MM.1S (cell line): ENCODE results near the gene FCHSD2.

Source experiments
- DNase-seq: peaks from one replicate; pipeline ENCODE4 v3.0.0-alpha.2; 2015
- H2AFZ ChIP-seq: fragments of 300-600 bp; sonication (generic); 2 replicates; pipeline ENCODE4 v1.6.0; 2016; ENCODE audit warnings: antibody characterized with exemption, low read length
- H3F3A ChIP-seq: fragments of 300-600 bp; sonication (generic); 2 replicates; pipeline ENCODE4 v1.6.1; 2016; ENCODE audit warnings: mild to moderate bottlenecking, antibody characterized with exemption, low read length, moderate library complexity, mixed read lengths; ENCODE audit not compliant: insufficient read depth
- H3K27ac ChIP-seq: fragments of 300-600 bp; sonication (generic); 2 replicates; pipeline ENCODE4 v1.5.1; 2016; ENCODE audit warnings: mild to moderate bottlenecking, low read length
- H3K27me3 ChIP-seq: fragments of 300-600 bp; sonication (generic); replicated peaks from 2 replicates; pipeline ENCODE4 v1.6.0; 2016; ENCODE audit warnings: low read length; ENCODE audit not compliant: insufficient read depth
- H3K36me3 ChIP-seq: fragments of 300-600 bp; sonication (generic); replicated peaks from 2 replicates; pipeline ENCODE4 v1.6.1; 2016; ENCODE audit warnings: mild to moderate bottlenecking, low read length, mixed read lengths; ENCODE audit not compliant: insufficient read depth
- H3K4me1 ChIP-seq: fragments of 300-600 bp; sonication (generic); 2 replicates; pipeline ENCODE4 v1.6.1; 2016; ENCODE audit warnings: low read length, mixed read lengths
- H3K4me2 ChIP-seq: fragments of 300-600 bp; sonication (generic); 2 replicates; pipeline ENCODE4 v1.6.0; 2016; ENCODE audit warnings: low read depth, low read length
- H3K4me3 ChIP-seq: fragments of 300-600 bp; sonication (generic); 2 replicates; pipeline ENCODE4 v1.5.1; 2016; ENCODE audit warnings: low read length, mixed read lengths
- H3K79me2 ChIP-seq: fragments of 300-600 bp; sonication (generic); 2 replicates; pipeline ENCODE4 v1.6.1; 2016; ENCODE audit warnings: mixed run types, low read length, mixed read lengths
- H3K9ac ChIP-seq: fragments of 300-600 bp; sonication (generic); 2 replicates; pipeline ENCODE4 v1.6.1; 2016; ENCODE audit warnings: low read length, mixed read lengths
- H3K9me2 ChIP-seq: fragments of 300-600 bp; sonication (generic); replicated peaks from 2 replicates; pipeline ENCODE4 v1.6.1; 2016; ENCODE audit warnings: mild to moderate bottlenecking, low read length, mixed read lengths; ENCODE audit not compliant: insufficient read depth
- H3K9me3 ChIP-seq: fragments of 300-600 bp; sonication (generic); replicated peaks from 2 replicates; pipeline ENCODE4 v1.6.1; 2016; ENCODE audit warnings: mild to moderate bottlenecking, low read length, mixed read lengths; ENCODE audit not compliant: insufficient read depth
- H4K20me1 ChIP-seq: fragments of 300-600 bp; sonication (generic); 2 replicates; pipeline ENCODE4 v1.6.1; 2016; ENCODE audit warnings: mild to moderate bottlenecking, low read length, moderate library complexity, mixed read lengths; ENCODE audit not compliant: insufficient read depth
- EZH2 ChIP-seq: fragments of 300-600 bp; sonication (generic); optimal IDR thresholded peaks from 2 replicates; pipeline ENCODE3; 2017; ENCODE audit warnings: low read depth, mild to moderate bottlenecking, antibody characterized with exemption, low read length, mixed read lengths
- EZH2phosphoT487 ChIP-seq: fragments of 300-600 bp; sonication (generic); IDR thresholded peaks from 2 replicates; pipeline ENCODE4 v1.6.1; 2018; ENCODE audit warnings: antibody characterized with exemption, low read length
- TF ChIP-seq, protein P1 (sequence below): fragments of 300-600 bp; sonication (generic); IDR thresholded peaks from 2 replicates; pipeline ENCODE4 v1.5.1; 2016; ENCODE audit warnings: antibody characterized with exemption, low read length, mixed read lengths

Gene FCHSD2

DNA sequence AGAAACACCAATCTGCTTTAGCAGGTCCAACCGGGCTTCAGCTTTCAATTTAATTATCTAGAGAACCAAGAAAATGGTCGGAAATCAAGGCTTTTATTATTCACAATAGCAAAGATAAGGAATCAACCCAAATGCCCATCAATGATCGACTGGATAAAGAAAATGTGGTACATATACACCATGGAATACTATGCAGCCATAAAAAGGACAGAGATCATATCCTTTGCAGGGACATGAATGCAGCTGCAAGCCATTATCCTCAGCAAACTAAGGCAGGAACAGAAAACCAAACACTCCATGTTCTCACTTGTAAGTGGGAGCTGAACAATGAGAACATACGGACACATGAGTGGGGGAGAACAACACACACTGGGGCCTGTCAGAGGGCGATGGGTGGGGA is 274.1 kb downstream of the FCHSD2 start:
- Histone ChIP-seq H4K20me1 (no peaks in the 10 kb centered on the region), H3K36me3 (no peaks in the 10 kb centered on the region), H3K79me2 (no peaks in the 10 kb centered on the region), H3F3A (no peaks in the 10 kb centered on the region), H3K9ac (no peak overlapping the region), H3K9me2 (no peaks in the 10 kb centered on the region), H3K4me2 (no peak overlapping the region), H2AFZ (no peak overlapping the region), H3K4me1 (no peaks in the 10 kb centered on the region), H3K9me3 (no peaks in the 10 kb centered on the region), H3K4me3 (no peak overlapping the region), H3K27me3 (no peaks in the 10 kb centered on the region), H3K27ac (no peak overlapping the region)
- TF ChIP-seq EZH2phosphoT487: no peak
- no peak for DNase-seq

DNA sequence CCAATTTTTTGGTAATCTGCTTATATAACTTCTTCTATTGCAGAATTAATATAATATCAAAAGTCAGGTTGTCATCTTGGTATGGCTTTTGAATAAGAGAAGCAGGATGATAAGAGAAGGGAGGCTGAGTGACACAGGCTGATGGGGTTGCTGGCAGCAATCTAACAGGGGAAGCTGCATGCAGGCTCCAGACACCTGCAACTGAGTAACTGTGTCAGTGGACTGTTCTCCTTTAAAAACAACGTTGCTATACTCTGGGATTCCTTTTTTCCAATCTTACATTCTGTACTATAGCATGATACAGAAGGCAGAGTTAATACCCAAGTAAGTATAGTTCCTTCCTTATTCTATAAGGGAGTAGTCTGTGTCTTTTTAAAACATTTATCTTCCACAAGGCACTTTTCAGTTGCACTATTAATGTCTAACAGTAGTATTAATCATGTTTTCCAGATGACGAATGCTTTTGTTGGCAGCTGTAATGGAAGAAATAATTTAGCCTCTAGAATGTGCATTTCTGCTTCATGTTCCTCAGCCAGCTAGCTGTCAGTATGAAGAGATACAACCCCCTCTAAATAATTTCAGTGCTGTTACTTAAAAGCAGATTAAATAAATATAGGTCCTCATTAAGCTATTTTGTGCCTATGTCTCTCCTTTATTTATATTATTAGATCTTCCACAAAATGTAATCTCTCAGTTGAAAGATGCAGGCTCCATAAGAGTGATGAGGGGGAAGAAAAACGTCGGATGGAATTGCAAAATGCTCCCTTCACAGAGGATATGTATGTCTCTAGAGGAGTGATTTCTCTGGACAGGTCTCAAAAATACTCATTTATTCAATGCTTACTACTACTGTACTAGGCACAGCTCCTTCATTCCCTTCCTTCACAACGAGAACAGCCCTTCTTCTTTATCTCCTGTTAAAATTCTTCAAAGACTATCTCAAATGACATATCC is 277.1 kb downstream of the FCHSD2 start:
- no peaks in the 10 kb centered on the region for H3K9me3 ChIP-seq
- no peaks in the 10 kb centered on the region for H3K36me3 ChIP-seq
- H3K4me1 ChIP-seq: no peaks in the 10 kb centered on the region
- no peaks in the 10 kb centered on the region for H4K20me1 ChIP-seq
- no peak for TF ChIP-seq EZH2
- TF ChIP-seq EZH2phosphoT487: no peak
- TF ChIP-seq, protein P1, sequence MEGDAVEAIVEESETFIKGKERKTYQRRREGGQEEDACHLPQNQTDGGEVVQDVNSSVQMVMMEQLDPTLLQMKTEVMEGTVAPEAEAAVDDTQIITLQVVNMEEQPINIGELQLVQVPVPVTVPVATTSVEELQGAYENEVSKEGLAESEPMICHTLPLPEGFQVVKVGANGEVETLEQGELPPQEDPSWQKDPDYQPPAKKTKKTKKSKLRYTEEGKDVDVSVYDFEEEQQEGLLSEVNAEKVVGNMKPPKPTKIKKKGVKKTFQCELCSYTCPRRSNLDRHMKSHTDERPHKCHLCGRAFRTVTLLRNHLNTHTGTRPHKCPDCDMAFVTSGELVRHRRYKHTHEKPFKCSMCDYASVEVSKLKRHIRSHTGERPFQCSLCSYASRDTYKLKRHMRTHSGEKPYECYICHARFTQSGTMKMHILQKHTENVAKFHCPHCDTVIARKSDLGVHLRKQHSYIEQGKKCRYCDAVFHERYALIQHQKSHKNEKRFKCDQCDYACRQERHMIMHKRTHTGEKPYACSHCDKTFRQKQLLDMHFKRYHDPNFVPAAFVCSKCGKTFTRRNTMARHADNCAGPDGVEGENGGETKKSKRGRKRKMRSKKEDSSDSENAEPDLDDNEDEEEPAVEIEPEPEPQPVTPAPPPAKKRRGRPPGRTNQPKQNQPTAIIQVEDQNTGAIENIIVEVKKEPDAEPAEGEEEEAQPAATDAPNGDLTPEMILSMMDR: no peak
- H3K79me2 ChIP-seq: peaks cover 6% of the 10 kb centered on the region; the same call in 1 of the 2 replicates
- H3K27ac ChIP-seq: no peak overlapping the region
- H3K9me2 ChIP-seq: no peaks in the 10 kb centered on the region
- no peaks in the 10 kb centered on the region for H3F3A ChIP-seq
- no peak overlapping the region for H3K4me3 ChIP-seq
- H2AFZ ChIP-seq: no peak overlapping the region
- no peaks in the 10 kb centered on the region for H3K27me3 ChIP-seq
- DNase-seq: no peak
- H3K4me2 ChIP-seq: no peak overlapping the region
- H3K9ac ChIP-seq: no peak overlapping the region

DNA sequence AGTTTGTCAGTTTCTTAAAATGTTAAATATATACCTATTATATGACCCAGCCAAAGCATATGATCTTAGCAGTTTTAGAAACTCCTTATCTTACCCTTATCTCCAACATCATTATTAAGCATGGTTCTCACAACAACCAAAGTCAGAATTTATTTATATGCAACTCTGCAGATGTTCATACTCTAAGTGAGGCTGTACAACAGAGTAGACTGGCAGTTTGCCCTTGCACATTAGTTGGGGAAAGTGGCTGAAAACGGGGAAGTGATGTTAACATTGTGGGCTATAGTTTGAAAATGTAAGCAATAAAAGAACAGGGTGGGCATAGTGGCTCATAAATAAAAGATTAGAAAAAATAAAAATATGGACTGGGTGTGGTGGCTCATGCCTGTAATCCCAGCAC is 278.2 kb downstream of the FCHSD2 start:
- no peaks in the 10 kb centered on the region for H3K4me1 ChIP-seq
- H3K4me2 ChIP-seq: no peak overlapping the region
- no peak overlapping the region for H3K27ac ChIP-seq
- H3K4me3 ChIP-seq: no peak overlapping the region
- H4K20me1 ChIP-seq: no peaks in the 10 kb centered on the region
- TF ChIP-seq, protein P1: no peak
- TF ChIP-seq EZH2 (no peak), EZH2phosphoT487 (no peak)
- H3K36me3 ChIP-seq: no peaks in the 10 kb centered on the region
- no peaks in the 10 kb centered on the region for H3K27me3 ChIP-seq
- H3K9me2 ChIP-seq: no peaks in the 10 kb centered on the region
- H3K9ac ChIP-seq: no peak overlapping the region
- H2AFZ ChIP-seq: no peak overlapping the region
- peaks cover 9% of the 10 kb centered on the region; the same call in 1 of the 2 replicates for H3K79me2 ChIP-seq
- H3F3A ChIP-seq: no peaks in the 10 kb centered on the region
- H3K9me3 ChIP-seq: no peaks in the 10 kb centered on the region
- DNase-seq: no peak

DNA sequence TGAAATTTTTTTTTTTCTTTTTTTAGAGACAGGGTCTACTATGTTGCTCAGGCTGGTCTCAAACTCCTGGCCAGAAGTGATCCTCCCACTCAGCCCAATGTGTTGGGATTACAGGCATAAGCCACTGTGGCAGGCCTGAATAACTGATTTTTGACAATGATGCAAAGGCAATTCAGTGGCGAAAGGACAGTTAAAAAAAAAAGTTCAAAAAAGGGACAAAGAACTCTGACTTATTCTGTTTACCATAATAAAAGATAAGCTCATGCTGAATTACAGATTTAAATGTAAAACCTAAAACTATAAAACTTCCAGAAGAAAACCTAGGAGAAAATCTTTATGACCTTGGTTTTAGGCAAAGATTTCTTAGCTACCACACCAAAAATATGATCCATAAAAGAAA is 279.0 kb downstream of the FCHSD2 start:
- DNase-seq: no peak
- Histone ChIP-seq H3K27ac (no peak overlapping the region), H3K9me2 (no peaks in the 10 kb centered on the region), H3K9me3 (no peaks in the 10 kb centered on the region), H3K4me3 (no peak overlapping the region), H3F3A (no peaks in the 10 kb centered on the region), H3K36me3 (no peaks in the 10 kb centered on the region), H3K4me1 (no peaks in the 10 kb centered on the region), H3K9ac (no peak overlapping the region), H3K4me2 (no peak overlapping the region), H2AFZ (no peak overlapping the region), H3K79me2 (peaks cover 9% of the 10 kb centered on the region; the same call in 1 of the 2 replicates), H4K20me1 (no peaks in the 10 kb centered on the region), H3K27me3 (no peaks in the 10 kb centered on the region)
- TF ChIP-seq EZH2 (no peak), EZH2phosphoT487 (no peak)
- TF ChIP-seq, protein P1: no peak
